HG03280 (cell line): Measurements from ENCODE around the gene CDC42BPB.

ENCODE experiments used
- ATAC-seq: cut with Tn5 transposase; IDR thresholded peaks from one replicate; pipeline ENCODE4 v1.9.1; 2021; ENCODE audit warnings: mild to moderate bottlenecking, moderate library complexity; ENCODE audit not compliant: unreplicated experiment

CDC42BPB gene

DNA sequence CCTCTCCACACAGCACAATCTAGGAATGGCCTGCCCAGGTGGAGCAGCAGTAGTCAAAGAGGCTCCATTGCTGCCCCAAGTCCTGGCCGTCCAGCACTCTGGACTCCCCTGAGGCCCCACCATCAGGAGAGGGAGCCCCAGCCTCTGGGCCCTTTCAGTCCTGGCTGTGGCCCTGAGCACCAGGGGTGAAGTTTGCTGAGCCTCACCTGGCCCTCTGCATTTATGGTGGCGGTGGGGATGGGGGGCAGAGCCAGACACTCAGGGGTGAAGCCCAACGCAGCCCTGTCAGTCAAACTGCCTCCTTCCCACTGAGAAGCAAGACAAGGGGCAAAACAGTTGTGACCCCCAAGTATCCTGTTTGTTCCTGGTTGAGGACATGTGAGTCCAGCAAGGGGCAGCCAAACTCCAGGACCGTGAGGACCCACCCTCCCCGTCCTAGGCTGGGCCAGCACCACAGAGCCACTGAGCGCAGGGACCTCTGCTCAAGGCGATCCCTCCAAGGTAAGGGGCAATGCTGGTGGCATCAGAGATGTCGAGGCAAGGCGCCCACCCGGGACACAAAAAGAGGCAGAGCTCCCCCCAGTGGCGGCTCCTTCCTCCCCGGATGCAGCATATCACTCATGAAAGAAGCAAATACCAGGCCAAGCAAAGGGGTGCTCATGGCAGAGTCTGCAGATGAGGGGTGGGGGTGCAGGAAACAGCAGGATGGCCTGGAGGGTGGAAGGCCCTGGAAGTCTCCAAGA, 139.7 kb downstream of the CDC42BPB start:
- no peak for ATAC-seq

DNA sequence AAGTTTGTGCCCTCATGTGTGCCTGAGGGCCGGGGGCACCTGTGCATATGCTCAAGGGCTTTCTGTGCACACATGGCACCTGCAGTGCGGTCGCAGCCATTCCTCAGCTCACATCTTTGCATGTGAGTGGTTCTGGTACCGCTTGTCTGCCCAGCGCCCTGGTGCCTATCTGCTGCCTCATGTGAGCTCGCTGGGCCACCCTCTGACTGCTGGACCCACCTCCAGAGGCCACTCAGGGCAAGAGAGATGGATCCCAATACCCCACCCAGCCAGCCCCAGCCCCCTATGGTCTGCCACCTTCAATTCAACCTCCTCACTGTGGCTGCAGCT, 140.3 kb downstream of the CDC42BPB start:
- ATAC-seq, result no peak

DNA sequence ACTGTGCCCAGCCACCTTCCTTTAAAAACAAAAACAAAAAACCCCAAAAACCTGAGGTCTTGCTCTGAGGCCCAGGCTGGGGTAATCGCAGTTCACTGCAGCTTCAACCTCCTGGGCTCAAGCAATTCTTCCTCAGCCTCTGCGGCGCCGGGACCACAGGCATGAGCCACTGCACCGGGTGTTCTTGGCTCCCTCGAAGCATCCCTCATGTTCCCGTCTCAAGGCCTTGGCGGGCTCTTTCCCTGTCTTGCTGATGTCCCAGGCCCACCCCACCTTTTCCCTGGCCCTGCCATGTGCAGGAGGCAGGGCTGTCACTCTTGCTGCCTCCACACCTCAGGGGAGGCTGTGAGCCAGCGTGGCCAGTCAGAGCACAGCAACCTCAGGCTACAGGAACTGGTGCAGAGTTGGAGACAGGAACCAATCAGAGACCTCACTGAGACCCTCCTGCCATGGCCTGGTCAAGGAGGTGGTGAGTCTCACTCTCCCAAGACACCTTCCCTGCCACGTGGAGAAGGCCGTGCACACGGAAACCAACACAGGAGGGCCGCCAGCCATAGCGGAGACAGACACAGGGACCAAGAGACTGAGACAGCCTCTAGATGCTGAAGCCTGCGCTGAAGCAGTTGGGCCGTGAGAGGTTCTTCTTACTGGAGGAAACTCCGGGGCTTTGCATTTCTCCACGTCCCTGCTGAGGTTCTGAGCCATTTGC, 140.8 kb downstream of the CDC42BPB start:
- ATAC-seq, result no peak

DNA sequence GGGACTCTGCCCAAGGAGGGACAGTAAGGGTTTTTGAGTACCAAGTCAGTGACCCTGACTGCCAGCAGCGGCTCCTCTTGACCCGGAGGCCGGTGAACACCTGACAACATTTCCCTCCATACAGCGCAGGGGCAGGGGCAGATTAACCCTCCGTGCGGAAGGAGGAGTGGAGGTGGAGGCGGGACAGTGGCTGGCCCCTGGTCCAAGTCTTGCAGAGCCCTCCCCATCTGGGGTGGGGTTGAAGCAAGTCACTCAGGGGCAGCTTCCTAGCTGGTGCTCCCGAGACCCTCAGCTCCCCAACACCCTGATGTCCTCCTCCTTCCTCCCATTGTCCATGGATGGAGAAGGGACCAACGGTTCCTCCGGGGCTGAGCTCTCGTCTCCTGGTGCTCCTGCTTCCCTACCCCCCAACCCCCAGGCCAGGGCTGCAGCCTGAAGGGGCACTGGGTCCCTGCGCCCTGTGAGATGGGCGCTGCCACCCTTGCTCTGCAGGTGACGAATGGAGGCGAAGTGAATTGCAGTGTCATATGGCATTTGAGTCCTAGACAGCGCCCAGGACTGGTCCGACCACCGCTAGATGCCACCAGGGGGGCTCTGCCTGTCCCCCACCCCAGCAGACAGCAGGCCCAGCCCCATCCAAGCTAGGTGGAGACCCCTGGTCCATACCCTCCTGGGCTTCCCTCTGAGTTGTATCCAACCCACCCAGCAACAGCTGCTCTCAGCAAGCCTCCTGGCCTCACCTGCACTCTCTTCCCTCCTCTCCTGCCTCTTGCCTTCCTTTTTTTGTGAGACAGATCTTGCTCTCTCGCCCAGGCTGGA, 141.8 kb downstream of the CDC42BPB start:
- no peak for ATAC-seq

DNA sequence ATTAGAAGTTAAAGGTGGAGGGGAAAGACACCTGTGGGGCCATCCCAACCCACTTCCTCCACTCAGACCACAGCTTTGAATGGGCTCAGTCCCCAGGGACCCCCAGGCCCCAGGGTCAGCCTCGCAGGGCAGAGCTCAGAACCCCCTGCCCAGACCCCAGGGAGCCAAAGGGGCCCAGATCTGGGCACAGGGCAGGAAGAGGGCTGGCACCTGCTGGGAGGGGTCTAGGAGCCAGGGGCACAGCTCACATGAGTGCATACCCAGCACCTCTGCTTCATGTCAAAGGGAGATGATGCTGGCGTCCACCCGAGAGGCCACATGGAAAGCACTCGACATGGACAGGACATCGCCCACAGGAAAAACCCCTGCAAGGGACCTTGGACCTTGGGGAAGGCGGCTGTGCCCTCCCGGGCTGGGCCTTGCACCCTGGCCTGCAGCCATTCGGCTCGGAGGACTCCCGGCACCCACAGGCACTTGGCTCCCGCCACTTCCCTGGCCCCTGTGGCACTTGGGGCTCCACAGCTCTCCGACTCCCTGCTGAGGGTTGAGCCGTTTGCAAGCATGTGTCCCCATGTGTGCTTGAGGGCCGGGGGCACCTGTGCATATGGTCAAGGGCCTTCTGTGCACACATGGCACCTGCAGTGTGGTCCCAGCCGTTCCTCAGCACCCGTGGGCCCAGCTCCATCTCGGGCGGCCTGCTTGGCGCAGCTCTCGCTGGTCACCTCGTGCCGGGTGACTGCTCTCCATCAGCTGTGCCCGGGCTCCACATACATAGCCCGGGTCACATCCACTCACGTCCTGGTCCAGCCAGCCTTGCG, 142.7 kb downstream of the CDC42BPB start:
- ATAC-seq, result no peak

DNA sequence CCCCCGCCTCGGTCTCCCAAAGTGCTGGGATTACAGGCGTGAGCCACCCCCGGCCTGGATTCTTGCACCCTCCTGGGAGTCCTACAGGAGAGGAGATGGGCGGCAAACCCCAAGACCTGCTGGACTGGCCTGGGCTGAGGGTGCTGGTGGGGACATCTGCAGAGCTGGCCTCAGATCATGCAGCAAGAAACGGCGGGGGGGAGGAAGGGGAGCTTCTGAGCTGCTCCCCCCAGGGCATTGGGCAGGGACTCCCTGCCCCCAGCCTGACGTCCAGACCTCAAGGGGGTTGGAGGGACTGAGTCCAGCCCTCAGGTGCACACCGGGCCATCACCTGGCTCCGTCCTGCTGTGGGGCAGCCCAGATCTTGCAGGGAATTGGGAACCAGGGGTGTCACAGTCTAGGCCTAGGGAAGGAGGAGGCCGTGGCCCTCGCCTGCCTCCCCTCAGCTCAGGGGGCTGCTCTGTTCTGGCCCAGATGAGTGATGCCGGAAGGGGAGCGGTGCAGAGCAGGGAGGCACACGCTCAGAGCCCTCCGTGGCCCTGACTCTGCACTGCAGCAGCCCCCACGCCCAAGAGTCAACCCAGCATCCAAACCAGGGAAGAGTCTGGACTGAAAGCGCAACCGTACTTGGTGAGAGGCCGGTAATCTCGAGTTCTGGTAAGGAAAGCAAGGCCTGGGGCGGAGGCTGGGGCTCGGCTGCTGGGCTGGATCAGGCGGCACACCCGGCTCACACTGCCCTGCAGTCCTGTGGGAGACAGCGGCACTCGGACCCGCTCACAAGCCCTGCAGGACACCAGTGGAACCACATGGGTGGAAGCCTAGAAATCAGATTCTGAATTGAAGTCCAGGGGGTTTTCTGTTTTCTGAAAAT, 143.8 kb downstream of the CDC42BPB start:
- no peak for ATAC-seq

DNA sequence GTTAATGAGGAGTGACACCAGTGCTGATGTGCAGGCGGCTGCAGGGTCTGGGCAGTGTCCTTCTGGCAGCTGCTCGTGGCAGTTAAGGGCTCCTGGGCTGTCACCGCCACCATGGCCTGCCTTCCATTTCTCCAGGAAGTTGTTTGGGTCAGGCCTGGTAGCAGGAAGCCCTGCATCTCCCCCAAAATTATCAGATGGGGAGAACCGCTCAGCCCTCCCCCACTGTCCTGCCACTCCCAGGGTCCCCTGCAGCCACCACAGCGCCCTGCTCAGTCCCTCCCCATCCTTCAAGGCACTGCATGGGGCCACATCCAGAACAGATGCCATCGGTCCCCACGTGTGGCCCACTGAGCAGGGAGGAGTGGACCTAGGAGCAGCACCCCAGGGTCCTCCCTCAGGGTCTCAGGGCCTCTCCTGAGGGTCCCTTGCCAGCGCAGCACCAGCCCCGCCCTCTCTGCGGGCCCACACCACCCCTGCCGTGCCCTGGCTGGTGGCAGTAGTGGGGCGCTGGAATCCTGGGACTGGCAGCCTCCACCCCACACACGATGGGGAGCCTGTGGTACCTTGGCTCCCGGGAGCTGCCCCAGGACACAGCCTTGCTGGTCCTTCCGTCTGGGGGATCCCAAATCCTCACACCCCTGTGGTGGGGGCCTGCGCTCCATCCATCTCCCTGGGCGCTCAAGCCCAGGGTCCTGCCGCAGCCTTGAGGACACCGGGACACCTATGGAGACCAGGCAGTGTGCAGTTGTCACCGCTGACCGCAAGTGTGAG, 145.2 kb downstream of the CDC42BPB start:
- no peak for ATAC-seq

DNA sequence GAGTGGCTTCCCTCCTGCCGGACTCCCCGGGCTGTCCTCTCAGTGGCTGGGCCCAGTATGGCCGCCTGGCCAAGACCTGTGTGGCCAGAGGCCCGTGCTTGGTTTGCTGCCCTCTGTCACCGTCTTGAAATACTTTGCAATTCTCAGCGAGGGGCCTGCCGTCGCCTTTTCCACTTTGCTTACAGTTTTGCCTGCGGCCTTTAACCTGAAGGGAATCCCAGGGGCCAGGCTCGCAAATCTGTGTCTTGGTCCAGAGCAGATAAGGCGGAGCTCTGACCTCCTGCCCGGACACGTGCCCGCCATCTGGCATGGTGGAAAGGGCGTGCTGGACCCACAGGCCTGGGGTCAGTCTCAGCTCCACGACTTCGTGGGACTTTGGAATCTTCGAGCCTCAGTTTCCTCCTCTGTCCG, 145.8 kb downstream of the CDC42BPB start:
- no peak for ATAC-seq

DNA sequence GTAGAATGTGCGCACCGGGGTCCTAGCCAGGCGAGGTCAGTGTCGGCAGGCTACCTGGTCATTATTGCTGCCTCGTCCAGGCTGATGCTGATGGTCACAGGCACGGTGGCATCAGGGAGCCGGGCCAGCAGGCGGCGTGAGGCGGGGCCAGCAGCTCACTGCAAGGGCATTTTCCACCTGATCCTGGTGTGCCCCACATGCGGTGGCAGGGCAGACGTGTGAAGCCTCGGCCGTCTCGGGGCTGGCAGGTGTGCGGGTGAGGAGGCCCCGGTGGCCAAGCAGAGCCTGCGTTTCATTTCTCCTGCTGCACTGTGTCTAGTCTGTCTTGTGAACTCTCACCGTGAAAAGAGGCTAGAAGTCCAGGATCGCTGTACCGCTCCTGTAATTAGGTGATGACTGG, 146.9 kb downstream of the CDC42BPB start:
- ATAC-seq, result no peak

DNA sequence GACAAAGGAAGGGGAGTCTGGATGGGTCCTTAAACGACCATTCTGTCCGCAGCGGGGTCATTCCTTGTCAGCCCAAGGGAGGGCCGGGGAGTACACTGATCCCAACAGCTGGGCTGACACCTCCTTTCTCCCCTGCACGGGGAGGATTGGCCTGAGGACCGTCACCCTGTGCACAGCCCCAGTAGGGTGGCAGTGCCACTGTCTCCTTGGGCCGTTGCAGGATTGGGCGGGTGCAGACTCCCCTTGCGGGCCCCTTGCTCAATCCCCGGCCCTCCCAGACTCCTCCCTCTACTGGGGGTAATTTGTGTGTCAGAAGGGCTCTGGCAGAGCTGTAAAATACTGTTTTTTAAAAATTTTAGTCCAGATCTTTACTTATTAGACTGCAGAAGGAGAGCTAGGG, 147.4 kb downstream of the CDC42BPB start:
- no peak for ATAC-seq

DNA sequence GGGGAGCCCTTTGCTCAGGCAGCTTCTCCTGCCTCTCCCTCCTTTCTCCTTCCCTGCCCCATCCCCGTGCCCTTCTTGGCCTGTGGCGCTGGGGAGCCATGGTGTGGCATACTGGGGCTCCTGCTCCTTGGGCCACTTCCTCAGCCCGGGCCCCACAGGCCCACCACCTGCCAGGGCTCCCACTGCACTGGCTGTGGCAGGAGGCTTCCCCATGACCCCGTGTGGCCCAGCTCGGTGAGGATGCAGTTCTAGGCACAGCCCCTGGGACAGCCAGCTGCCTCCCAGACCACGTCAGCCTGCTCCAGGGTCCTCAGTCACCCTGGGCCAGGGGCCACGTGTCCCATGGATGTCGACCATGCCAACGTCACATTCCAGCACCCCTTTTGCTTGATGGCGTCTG, 147.9 kb downstream of the CDC42BPB start:
- ATAC-seq, result no peak

DNA sequence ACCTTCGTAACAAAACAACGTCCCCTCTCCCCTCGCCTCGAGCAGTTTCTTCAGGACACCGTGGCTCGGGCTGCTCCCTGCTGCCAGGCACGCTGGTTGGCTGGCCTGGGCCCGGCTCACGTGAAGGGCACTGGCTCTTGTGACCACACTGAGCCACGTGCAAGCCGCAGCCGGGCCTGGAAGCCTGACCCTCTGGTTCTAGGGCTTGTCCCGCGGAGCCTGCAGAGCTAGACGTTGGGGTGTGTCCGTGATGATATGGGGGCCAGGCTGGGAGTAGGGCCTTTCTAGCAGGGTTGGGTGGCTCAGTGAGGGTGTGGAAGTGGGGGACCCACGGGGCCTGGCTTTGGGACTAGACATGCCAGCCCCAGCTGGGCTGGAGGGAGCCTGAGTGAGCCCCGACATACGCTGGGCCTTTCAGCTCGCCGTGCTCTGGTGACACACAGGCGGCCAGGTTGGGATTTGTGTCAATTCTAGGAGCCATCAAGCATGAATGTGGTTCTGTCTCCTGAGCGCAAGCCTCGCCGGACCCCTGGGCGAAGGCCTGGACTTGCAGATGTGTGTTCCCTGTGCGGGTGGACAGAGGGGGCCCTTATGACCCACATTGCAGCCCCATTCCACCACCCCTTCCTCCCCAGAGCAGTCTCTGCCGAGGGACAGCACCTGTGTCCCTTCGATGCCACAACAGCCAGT, 148.4 kb downstream of the CDC42BPB start:
- ATAC-seq, result no peak

DNA sequence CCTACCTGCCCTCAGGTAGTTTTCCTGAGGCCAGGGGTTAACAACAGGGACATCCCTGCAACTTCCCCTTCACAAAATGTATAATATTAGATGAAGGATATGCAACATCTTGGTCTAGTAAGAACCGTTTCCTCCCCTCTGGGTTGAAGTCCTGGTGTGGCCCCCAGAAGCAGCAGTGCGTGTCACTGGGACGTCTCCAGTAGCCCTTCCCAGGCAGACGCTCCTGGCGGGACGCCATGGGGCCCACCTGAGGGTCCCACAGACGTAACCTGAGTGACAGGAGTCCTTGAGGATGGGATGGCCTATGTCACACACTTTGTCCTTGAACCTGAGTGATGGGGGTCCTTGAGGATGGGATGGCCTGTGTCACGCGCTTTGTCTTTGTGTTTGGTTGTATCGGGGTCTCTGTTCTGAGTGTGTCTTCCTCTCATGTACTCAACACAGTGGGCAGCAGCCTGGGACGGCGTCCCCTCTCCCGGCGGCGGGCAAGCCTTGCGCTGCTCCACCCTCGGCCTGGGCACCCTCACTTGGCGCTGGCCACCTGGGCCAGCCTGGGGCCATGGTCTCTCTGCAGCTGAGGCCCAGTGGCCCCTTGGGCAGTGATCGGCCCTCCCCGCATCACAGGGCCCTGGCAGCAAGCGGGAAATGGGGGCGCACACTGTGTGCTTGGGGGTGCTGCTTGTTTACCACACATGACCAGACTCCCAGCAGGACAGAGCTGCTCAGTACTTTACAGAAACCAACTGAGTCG, 149.2 kb downstream of the CDC42BPB start:
- ATAC-seq, result no peak

DNA sequence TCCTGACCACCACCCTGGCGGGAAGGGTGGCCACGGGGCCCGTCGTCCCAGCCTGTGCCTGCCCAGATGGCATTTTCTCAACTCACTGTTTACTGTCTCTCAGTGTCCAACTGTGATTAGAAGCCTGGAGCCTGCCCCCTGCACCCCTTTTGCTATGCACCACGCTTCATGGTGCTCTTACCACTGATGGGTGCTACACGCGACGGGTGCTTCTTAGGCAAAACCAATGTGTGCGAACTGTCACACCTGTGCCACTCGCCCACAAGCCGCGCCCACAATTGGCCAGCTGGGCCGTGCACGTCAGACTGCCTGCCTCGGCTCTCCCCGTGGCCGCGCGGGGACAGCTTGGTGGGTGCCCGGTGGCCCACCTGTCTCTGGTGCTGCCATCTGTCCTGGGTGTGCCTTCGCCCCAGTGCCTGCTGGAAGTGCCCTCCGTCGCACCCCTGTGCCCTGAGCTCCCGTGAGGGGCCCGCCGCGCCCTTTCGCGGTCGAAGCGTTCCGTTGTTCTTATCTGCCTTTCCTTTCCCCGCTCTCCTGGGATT, 150.0 kb downstream of the CDC42BPB start:
- no peak for ATAC-seq

DNA sequence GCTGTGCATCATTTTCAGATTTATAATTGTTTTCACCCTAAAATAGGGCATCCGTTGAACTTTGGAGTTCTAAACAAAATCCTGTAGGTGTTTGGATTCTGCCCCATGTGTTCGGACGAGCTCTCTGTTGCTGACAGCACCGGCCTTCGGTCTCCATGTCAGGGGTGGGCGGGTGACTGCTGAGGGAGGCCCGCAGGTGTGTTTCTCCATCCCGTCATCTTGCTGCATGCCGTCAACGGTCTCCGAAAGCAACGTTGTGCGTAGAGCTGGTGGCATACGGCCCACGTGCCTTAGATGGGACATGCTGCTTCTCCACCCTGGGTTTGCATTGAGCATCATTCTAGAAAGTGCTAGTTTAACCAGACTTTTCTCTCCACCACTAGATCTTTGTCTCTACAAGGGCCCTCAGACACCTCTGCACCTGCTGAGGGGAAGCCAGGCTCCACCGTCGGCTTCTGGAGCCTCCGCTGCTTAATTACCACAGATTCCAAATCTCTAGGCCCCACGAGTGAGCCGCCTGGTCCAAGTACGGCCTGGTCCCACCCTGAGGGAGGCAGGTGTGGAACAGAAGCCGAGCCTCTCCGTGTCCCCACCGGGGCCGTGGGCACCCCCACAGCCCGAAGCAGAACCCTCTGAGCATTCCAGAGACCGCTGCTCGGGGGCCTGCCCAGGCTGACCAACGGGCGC, 150.6 kb downstream of the CDC42BPB start:
- ATAC-seq, result no peak

DNA sequence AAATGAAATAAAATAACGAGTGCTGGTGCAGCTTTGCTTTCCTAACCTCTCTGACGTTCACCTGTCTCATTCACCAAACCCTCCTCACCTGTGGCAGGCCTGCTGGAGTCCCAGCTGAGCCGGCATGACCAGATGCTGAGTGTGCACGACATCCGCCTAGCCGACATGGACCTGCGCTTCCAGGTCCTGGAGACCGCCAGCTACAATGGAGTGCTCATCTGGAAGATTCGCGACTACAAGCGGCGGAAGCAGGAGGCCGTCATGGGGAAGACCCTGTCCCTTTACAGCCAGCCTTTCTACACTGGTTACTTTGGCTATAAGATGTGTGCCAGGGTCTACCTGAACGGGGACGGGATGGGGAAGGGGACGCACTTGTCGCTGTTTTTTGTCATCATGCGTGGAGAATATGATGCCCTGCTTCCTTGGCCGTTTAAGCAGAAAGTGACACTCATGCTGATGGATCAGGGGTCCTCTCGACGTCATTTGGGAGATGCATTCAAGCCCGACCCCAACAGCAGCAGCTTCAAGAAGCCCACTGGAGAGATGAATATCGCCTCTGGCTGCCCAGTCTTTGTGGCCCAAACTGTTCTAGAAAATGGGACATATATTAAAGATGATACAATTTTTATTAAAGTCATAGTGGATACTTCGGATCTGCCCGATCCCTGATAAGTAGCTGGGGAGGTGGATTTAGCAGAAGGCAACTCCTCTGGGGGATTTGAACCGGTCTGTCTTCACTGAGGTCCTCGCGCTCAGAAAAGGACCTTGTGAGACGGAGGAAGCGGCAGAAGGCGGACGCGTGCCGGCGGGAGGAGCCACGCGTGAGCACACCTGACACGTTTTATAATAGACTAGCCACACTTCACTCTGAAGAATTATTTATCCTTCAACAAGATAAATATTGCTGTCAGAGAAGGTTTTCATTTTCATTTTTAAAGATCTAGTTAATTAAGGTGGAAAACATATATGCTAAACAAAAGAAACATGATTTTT, 151.9 kb downstream of the CDC42BPB start:
- ATAC-seq, result no peak
